Measurements from ENCODE around the gene GLTPD2.
A peak's percentile ranks its signal among the peaks of the same experiment; 100 is the strongest.

The GLTPD2 gene

DNA sequence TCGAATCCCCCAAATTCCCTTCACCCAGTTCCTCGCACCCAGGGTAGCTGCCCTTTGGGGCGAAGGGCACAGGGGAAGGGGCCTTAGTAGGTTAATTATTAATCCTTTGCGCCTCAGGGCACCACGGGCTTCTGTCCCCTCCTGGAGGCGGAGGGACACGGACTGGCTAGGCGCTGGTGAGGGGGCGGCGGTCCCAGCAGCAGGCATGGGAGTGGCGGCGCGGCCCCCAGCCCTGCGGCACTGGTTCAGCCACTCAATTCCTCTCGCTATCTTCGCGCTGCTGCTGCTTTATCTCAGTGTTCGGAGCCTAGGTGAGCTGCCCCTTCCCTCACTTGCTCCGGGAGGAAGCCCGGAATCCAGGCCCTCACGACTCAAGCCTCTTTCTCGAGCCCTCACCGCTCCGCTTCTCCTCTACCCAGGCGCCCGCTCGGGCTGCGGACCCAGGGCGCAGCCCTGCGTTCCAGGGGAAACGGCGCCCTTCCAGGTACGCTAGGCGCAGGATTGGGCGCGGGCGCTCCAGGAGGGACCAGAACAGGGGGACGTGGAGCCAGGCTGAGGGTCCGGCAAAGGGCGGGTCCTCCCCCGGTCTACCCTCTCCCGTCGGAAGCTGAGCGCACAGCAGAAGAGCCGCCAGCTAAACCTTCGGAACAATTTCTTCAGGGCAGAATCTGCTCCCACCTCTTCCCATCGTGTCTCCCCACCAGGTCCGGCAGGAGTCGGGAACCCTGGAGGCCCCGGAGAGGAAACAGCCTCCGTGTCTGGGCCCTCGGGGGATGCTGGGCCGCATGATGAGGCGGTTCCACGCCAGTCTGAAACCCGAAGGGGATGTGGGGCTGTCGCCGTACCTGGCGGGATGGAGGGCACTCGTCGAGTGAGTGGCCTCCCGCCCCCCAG, at the start of gene GLTPD2:
Gene GLTPD2, plus strand, starts transcription at position 158 of the 894 bp plus-strand sequence. Its CDS starts 48 bp downstream, at position 206.
- no peak for DNase-seq (ENCODE audit: low spot score)

GRCh38 chr17:4739122-4740024, 49.4 kb upstream of the GLTPD2 start, which contains the start of the genes CXCL16 and ZMYND15:
Gene CXCL16, minus strand, starts transcription at chr17:4739928. Its CDS starts 589 bp downstream, at chr17:4739339.
Gene ZMYND15, plus strand, starts transcription at chr17:4739833. Its CDS starts 716 bp downstream, at chr17:4740549.
- DNase-seq (ENCODE audit: low spot score), result peak; percentile 58

GRCh38 chr17:4740025-4740351, 48.8 kb upstream of the GLTPD2 start:
- no peak for DNase-seq (ENCODE audit: low spot score)

GRCh38 chr17:4740584-4740983, 48.2 kb upstream of the GLTPD2 start:
- no peak for DNase-seq (ENCODE audit: low spot score)

DNA sequence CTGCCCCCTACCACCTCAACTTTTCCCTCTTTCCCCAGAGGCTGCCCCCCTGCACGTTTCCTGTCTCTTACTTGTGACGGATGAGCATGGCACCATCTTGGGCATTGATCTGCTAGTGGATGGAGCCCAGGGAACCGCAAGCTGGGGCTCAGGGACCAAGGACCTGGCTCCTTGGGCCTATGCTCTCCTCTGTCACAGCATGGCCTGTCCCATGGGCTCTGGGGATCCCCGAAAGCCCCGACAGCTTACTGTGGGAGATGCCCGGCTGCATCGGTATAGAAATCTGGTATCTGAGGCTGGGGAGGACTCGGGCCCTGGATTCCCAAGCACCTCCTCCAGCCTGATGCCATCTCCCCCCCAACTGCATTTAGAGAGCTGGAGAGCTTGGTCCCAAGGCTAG, 47.2 kb upstream of the GLTPD2 start:
- DNase-seq (ENCODE audit: low spot score), result no peak

- no peak for DNase-seq (ENCODE audit: low spot score)
These were observed 46.6 kb upstream of the GLTPD2 start for GRCh38 chr17:4742133-4742532.

GRCh38 chr17:4742629-4743028, 46.1 kb upstream of the GLTPD2 start:
- no peak for DNase-seq (ENCODE audit: low spot score)

DNA sequence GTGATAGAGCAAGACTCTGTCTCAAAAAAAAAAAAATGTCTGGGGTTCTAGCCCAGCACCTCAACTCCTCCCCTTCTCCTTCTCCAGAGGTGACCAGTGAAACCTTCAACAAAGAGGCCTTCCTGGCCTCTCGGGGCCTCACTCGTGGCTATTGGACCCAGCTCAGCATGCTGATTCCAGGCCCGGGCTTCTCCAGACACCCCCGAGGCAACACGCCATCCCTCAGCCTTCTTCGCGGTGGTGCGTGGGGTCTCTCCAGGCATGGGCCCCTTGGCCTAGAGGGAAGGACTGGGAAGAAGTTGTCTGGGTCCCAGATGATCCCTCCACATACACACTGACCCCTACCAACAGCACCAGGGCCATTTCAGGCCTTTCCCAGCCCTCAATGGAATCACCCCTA, 45.5 kb upstream of the GLTPD2 start:
- DNase-seq (ENCODE audit: low spot score), result no peak

GRCh38 chr17:4743898-4744297, 44.9 kb upstream of the GLTPD2 start:
- no peak for DNase-seq (ENCODE audit: low spot score)

- no peak for DNase-seq (ENCODE audit: low spot score)
These were observed 43.5 kb upstream of the GLTPD2 start for GRCh38 chr17:4744999-4745969.

GRCh38 chr17:4747847-4748246, 40.9 kb upstream of the GLTPD2 start:
- DNase-seq (ENCODE audit: low spot score), result no peak

GRCh38 chr17:4748686-4749085, 40.1 kb upstream of the GLTPD2 start:
- DNase-seq (ENCODE audit: low spot score), result no peak

DNA sequence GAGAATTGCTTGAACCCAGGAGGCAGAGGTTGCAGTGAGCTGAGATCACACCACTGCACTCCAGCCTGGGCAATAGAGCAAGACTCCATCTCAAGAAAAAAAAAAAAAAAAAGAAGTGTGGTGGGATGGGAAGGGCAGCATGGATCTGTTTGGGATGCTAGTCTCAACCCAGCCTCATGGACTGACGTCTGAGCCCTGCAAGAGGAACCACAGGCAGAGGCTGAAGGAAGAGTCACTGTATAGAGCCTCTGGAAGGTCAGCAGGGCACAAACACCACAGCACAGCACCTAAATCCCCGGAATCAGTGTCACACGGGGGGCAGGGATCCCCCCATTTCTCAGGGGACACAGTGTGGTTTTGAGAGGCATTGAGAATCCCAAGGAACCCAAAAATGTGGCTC, 38.2 kb upstream of the GLTPD2 start:
- DNase-seq (ENCODE audit: low spot score), result no peak

DNA sequence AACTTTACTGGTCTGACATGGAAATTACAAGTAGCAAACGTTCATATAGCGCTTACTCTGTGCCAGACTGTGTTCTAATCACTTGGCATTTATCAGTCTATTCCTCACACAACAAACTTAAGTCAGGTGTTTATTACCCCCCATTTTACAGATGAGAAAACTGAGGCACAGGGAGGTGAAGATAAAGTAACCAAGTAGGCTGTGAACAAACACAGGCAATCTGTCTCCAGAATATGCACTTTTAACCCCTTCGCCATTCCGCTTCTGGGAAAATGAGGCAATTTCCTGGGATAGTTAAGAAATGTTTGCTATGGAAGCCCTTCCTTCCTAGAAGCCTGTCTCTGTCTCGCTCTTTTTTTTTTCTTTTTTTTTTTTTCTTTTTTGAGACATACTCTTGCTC, 36.8 kb upstream of the GLTPD2 start:
- no peak for DNase-seq (ENCODE audit: low spot score)

- no peak for DNase-seq (ENCODE audit: low spot score)
These were observed 35.4 kb upstream of the GLTPD2 start for GRCh38 chr17:4753392-4753791.

DNA sequence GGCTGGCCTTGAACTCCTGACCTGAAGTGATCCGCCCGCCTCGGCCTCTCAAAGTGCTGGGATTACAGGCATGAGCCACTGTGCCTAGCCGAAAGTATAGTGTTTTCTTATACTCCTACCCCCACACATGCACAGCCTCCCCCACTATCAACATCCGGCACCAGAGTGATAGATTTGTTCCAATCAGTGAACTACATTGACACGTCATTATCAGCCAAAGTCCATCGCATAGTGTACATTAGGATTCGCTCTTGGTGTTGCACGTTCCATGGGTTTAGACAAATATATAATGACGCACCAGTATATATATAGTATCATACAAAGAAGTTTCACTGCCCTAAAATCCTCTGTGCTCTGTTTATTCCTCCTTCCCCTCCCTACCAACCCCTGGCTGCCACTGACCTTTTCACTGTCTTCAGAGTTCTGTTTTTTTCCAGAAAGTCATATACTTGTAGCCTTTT, 29.0 kb upstream of the GLTPD2 start:
- no peak for DNase-seq (ENCODE audit: low spot score)

DNA sequence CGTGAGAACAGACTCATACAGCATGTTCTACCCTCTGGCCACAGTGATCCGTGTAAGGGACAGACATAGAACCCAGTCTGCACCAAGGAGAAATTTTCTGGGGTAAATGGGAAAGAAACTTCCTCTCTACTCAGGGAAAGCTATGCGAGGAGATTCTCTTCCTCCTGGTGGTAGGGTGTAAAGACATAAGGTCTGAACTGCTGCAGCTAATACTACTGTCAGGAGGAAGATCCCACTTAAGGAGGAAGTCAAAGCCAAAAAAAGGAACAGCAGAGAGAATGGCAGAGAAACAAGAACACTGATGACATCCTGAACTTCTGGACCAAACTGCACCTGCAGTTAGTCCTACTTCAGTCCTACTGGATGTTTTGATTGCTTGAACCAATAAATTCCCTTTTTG, 24.2 kb upstream of the GLTPD2 start:
- DNase-seq (ENCODE audit: low spot score), result no peak

DNA sequence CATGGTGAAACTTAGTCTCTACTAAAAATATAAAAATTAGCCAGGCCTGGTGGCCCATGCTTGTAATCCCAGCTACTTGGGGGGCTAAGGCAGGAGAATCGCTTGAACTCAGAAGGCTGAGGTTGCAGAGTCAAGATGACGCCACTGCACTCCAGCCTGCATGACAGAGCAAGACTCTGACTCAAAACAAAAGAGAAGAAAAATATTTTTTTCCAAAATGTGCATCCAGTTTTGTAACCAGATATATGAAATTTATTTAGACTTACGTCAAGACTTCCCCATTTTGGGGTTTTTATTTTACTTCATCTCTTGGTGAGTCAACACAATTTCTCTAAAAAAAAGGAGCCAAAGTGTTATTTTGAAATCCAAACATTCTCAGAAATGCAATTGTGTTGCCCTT, 22.6 kb upstream of the GLTPD2 start:
- no peak for DNase-seq (ENCODE audit: low spot score)

- DNase-seq (ENCODE audit: low spot score), result no peak
These were observed 22.0 kb upstream of the GLTPD2 start for GRCh38 chr17:4766723-4767122.

GRCh38 chr17:4768298-4768697, 20.5 kb upstream of the GLTPD2 start:
- no peak for DNase-seq (ENCODE audit: low spot score)

DNA sequence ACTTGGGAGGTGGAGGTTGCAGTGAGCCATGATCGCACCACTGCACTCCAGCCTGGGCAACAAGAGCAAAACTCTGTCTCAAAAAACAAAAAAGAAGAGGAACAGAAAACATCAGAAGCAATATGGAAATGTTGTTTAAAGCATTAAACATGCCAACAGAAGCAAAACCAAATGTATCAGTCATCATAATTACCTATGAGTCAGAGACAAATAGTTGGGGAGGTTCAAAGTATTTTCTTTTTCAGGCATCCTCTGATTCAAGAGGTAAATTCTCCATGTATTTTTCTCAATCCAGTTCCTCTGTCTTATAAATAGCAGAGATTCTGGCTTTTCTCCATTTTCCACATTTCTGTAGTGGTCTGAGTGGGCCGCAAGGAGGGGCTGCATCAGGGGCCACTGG, 19.1 kb upstream of the GLTPD2 start:
- DNase-seq (ENCODE audit: low spot score), result peak; percentile 26

Measured in LoVo (cell line).